ENCODE measurements around the gene SFXN5. TPM values are rescaled to one million over a fixed set of nuclear protein-coding genes. Genes with fewer than 3 reads are reported as not detected.

The SFXN5 gene
- polyA plus RNA-seq, 2 of the 4 experiments (the other 2 are of a cell fraction): 16.7 to 19.6 TPM

DNA sequence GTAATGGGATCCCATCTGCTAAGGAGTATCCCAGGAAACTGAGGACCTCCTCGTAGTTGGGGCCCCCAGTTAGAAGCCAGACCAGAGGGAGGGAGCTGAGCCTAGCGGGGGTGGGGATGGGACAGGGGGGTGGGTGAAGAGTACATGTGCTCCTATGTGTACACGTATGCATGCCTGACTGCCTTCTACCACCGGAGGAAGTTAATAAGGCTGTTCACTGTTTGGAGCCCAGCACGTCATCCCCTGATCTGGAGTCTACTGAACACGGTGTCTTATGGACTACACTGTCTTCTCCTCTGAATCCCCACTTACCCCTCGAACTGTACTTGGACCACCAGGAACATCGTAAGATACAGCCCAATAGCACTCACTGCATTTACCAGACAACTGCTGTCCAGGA is 68.5 kb downstream of the SFXN5 start:
- peaks cover 18% of the 10 kb centered on the region for H3K4me1 ChIP-seq
- no peak; a peak in 1 of 6 replicates for ATAC-seq
- no peak for DNase-seq (ENCODE audit: low read depth in 1 of 2, low spot score in 1 of 2)
- WGBS (ENCODE audit: missing lambda C conversion rate): 85% methylated on average over 7 of the region's 8 CpGs
- POLR2A ChIA-PET: no interaction called here
- H3K4me2 ChIP-seq: no peak overlapping the region
- no peak overlapping the region for H3K4me3 ChIP-seq
- H3K9me3 ChIP-seq: no peaks in the 10 kb centered on the region
- CTCF ChIA-PET: interaction anchor here (0.8 to 4.7 kb wide), 5 partner anchors 9 to 174 kb away, joined by 3 to 22 read pairs (median 3); no protein-coding TSS in a partner anchor
- no peak overlapping the region for H3K27ac ChIP-seq
- no peak for FAIRE-seq
- TF ChIP-seq ZFP36 (IDR thresholded peaks at IDR 0.05; ENCODE audit: borderline replicate concordance, partially characterized antibody): no peak
- TF ChIP-seq FOSB (CRISPR knock-in tag; IDR thresholded peaks at IDR 0.05): no peak
- TF ChIP-seq, protein P1, sequence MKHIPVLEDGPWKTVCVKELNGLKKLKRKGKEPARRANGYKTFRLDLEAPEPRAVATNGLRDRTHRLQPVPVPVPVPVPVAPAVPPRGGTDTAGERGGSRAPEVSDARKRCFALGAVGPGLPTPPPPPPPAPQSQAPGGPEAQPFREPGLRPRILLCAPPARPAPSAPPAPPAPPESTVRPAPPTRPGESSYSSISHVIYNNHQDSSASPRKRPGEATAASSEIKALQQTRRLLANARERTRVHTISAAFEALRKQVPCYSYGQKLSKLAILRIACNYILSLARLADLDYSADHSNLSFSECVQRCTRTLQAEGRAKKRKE (CRISPR knock-in tag; IDR thresholded peaks at IDR 0.05; ENCODE audit: low read depth): no peak
- TF ChIP-seq PHF8 (IDR thresholded peaks at IDR 0.05; ENCODE audit: borderline replicate concordance, low read depth): no peak
- TF ChIP-seq RNF2 (IDR thresholded peaks at IDR 0.05; ENCODE audit: borderline replicate concordance, low read depth): no peak
- TF ChIP-seq RCOR1 (IDR thresholded peaks at IDR 0.05; ENCODE audit: low read depth, low read length): no peak
- TF ChIP-seq BHLHE40 (IDR thresholded peaks at IDR 0.05; ENCODE audit: low read depth, low read length): no peak
- TF ChIP-seq SREBF2 (IDR thresholded peaks at IDR 0.05): no peak
- TF ChIP-seq TP53 (CRISPR knock-in tag; IDR thresholded peaks at IDR 0.05): no peak
- no peak for TF ChIP-seq HEYL (CRISPR knock-in tag; IDR thresholded peaks at IDR 0.05)
- TF ChIP-seq, protein P2, sequence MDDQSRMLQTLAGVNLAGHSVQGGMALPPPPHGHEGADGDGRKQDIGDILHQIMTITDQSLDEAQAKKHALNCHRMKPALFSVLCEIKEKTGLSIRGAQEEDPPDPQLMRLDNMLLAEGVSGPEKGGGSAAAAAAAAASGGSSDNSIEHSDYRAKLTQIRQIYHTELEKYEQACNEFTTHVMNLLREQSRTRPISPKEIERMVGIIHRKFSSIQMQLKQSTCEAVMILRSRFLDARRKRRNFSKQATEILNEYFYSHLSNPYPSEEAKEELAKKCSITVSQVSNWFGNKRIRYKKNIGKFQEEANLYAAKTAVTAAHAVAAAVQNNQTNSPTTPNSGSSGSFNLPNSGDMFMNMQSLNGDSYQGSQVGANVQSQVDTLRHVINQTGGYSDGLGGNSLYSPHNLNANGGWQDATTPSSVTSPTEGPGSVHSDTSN (IDR thresholded peaks at IDR 0.05): no peak
- no peak for TF ChIP-seq HOXA7 (CRISPR knock-in tag; IDR thresholded peaks at IDR 0.05)
- TF ChIP-seq CBX8 (IDR thresholded peaks at IDR 0.05): no peak
- TF ChIP-seq NPAS2 (CRISPR knock-in tag; IDR thresholded peaks at IDR 0.05; ENCODE audit: borderline replicate concordance): no peak
- TF ChIP-seq RAD21 (conservative IDR thresholded peaks at IDR 0.05 in 1 of 2, IDR thresholded peaks at IDR 0.05 in 1 of 2): no peak
- TF ChIP-seq JUN (IDR thresholded peaks at IDR 0.05): no peak
- no peak for TF ChIP-seq ZC3H11A (IDR thresholded peaks at IDR 0.05)

DNA sequence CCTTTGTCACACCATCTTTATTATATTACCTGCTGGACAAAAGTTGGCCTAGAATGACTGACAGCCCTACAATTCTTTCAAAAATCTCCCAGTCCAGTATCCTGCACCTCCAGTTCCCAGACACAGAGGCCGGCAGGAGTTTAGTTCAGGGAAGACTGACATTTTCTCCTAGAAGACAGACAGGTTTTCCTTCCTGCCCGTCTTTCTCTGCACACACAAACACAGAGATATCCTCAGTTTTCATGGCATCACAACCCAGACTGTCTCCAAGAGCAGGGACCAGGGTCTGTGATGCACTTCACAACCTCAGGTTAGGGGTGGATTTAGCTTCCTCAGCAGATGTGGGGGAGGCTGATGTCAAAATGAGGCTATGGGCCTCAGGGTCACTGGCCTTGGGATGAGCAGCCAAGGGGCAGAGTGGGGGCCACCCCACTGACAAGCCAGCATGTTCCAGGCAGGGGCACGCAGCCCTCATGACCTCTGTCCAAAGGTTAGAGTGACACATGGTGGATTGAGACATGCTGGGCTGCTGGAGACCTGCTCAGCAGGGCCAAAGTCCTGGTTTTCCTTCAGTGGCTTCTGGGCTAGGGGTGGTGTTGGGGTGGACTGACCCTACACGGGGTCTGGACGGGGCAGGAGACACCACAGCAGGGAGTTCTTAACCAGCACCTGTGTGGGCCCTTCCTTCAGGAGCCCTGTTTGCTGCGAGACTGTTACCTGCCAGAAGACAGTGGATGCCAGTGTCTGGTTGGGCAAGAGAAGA is 70.5 kb downstream of the SFXN5 start:
- TF ChIP-seq MAFK (IDR thresholded peaks at IDR 0.05; ENCODE audit: partially characterized antibody) (no peak), FOXS1 (CRISPR knock-in tag; IDR thresholded peaks at IDR 0.05) (no peak), RAD21 (conservative IDR thresholded peaks at IDR 0.05 in 1 of 2, IDR thresholded peaks at IDR 0.05 in 1 of 2) (no peak), POLR2A (IDR thresholded peaks at IDR 0.05; ENCODE audit: low read length) (no peak)
- TF ChIP-seq, protein P3, sequence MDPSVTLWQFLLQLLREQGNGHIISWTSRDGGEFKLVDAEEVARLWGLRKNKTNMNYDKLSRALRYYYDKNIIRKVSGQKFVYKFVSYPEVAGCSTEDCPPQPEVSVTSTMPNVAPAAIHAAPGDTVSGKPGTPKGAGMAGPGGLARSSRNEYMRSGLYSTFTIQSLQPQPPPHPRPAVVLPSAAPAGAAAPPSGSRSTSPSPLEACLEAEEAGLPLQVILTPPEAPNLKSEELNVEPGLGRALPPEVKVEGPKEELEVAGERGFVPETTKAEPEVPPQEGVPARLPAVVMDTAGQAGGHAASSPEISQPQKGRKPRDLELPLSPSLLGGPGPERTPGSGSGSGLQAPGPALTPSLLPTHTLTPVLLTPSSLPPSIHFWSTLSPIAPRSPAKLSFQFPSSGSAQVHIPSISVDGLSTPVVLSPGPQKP (IDR thresholded peaks at IDR 0.05; ENCODE audit: low read depth, low read length): no peak
- TF ChIP-seq, protein P4, sequence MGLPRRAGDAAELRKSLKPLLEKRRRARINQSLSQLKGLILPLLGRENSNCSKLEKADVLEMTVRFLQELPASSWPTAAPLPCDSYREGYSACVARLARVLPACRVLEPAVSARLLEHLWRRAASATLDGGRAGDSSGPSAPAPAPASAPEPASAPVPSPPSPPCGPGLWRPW (IDR thresholded peaks at IDR 0.05): no peak
- TF ChIP-seq, protein P2 (IDR thresholded peaks at IDR 0.05): no peak
- no peak for DNase-seq (ENCODE audit: low read depth in 1 of 2, low spot score in 1 of 2)
- Histone ChIP-seq H3K9me3 (no peaks in the 10 kb centered on the region), H3K27ac (no peak overlapping the region), H3K4me1 (peaks cover 18% of the 10 kb centered on the region), H3K4me2 (no peak overlapping the region), H3K4me3 (no peak overlapping the region)
- POLR2A ChIA-PET: no interaction called here
- no peak for ATAC-seq
- 83% methylated on average over 6 of the region's 6 CpGs for WGBS (ENCODE audit: missing lambda C conversion rate)
- FAIRE-seq: no peak
- CTCF ChIA-PET: interaction anchor here (0.6 to 18.2 kb wide), 3 partner anchors 9 to 27 kb away, joined by 3 to 190 read pairs (median 7); no protein-coding TSS in a partner anchor
